ENCODE measurements around the gene ZNF747. TPM values are rescaled to one million over a fixed set of nuclear protein-coding genes. Genes with fewer than 3 reads are reported as not detected.

ZNF747 gene
- total RNA-seq, 1 donor from 2014 or later: 5.1 TPM

- TF ChIP-seq CTCF (conservative IDR thresholded peaks at IDR 0.05; ENCODE audit: low read depth, low read length): no peak
- DNase-seq (ENCODE audit: low read depth): no peak
- H3K4me3 ChIP-seq (ENCODE audit: low read depth, low read length): no peak overlapping the region
These were observed 30.9 kb upstream of the ZNF747 start for GRCh38 chr16:30565526-30565925.

- no peak for TF ChIP-seq CTCF (conservative IDR thresholded peaks at IDR 0.05; ENCODE audit: low read depth, low read length)
- no peak overlapping the region for H3K4me3 ChIP-seq (ENCODE audit: low read depth, low read length)
- no peak for DNase-seq (ENCODE audit: low read depth)
These were observed 27.4 kb upstream of the ZNF747 start for GRCh38 chr16:30562021-30562420.

GRCh38 chr16:30561089-30561816 lies 26.6 kb upstream of the ZNF747 start:
- DNase-seq (ENCODE audit: low read depth): no peak
- TF ChIP-seq CTCF (conservative IDR thresholded peaks at IDR 0.05; ENCODE audit: low read depth, low read length): no peak
- H3K4me3 ChIP-seq (ENCODE audit: low read depth, low read length): peak overlapping the region; percentile 58

GRCh38 chr16:30559690-30560089 lies 25.0 kb upstream of the ZNF747 start:
- no peak for TF ChIP-seq CTCF (conservative IDR thresholded peaks at IDR 0.05; ENCODE audit: low read depth, low read length)
- no peak for DNase-seq (ENCODE audit: low read depth)
- no peak overlapping the region for H3K4me3 ChIP-seq (ENCODE audit: low read depth, low read length)

GRCh38 chr16:30558789-30559377 lies 24.2 kb upstream of the ZNF747 start:
- no peak for DNase-seq (ENCODE audit: low read depth)
- H3K4me3 ChIP-seq (ENCODE audit: low read depth, low read length): peak overlapping the region; percentile 92
- TF ChIP-seq CTCF (conservative IDR thresholded peaks at IDR 0.05; ENCODE audit: low read depth, low read length): no peak

GRCh38 chr16:30557957-30558788 lies 23.5 kb upstream of the ZNF747 start, which contains the start of gene ZNF764:
ZNF764 (minus strand) TSS chr16:30558374; CDS start chr16:30558182, 192 bp downstream.
- no peak for TF ChIP-seq CTCF (conservative IDR thresholded peaks at IDR 0.05; ENCODE audit: low read depth, low read length)
- H3K4me3 ChIP-seq (ENCODE audit: low read depth, low read length): peak within 1 kb of the TSS; percentile 92
- DNase-seq (ENCODE audit: low read depth): peak; percentile 72

Measured in epithelial cell of proximal tubule (primary cell).